Measurements from ENCODE around the gene STK10.

DNA sequence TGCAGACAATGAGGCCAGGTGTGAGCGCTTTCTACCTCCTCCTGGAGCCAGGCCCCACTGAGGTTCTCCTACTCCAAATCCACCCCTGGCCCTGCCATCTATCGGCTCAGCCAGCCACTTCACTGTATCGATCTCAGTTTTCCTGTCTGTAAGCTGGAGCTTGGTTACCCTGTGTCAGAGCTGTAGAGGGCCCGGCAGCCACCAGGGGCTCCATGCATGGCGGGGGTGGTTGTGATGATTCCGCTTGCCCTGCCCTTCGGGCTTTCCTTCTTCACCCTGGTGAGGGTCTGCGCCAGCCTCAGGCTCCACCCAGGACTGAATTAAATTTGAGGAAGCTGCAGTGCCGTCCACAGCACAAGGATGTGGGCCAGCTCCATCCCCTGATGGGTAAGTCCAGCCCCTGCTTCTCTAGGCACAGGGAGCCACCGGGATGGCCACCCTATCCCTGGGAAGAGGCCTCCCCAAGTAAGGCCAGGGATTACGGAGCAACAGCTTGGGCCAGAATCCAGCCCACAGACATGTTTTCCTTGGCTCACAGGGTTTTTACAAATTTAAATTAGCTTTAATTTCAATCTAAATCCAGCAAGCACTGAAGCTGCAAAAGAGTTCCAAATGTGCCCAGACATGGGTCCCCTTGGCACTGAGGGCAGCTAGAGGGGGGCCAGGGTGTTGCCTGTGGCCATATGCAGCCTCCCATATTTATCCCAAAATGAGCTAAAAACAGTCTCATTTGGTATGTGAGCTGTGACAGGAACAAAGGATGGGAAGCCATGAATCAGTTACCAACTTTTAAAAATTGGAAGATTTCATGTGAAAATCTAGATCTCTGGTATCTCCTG, 92.4 kb downstream of the STK10 start:
- TF ChIP-seq EP300 (IDR thresholded peaks at IDR 0.05), result no peak
- TF ChIP-seq POLR2A (IDR thresholded peaks at IDR 0.05), result no peak
- TF ChIP-seq, protein P1, sequence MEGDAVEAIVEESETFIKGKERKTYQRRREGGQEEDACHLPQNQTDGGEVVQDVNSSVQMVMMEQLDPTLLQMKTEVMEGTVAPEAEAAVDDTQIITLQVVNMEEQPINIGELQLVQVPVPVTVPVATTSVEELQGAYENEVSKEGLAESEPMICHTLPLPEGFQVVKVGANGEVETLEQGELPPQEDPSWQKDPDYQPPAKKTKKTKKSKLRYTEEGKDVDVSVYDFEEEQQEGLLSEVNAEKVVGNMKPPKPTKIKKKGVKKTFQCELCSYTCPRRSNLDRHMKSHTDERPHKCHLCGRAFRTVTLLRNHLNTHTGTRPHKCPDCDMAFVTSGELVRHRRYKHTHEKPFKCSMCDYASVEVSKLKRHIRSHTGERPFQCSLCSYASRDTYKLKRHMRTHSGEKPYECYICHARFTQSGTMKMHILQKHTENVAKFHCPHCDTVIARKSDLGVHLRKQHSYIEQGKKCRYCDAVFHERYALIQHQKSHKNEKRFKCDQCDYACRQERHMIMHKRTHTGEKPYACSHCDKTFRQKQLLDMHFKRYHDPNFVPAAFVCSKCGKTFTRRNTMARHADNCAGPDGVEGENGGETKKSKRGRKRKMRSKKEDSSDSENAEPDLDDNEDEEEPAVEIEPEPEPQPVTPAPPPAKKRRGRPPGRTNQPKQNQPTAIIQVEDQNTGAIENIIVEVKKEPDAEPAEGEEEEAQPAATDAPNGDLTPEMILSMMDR (IDR thresholded peaks at IDR 0.05), result no peak
